GM23338 (cell line): Measurements from ENCODE around the gene RNF151. TPM values are rescaled to one million over a fixed set of nuclear protein-coding genes. Genes with fewer than 3 reads are reported as not detected.
A peak's percentile ranks its signal among the peaks of the same experiment; 100 is the strongest.

Experiments used
- ATAC-seq: fragments of 200-7000 bp; cut with Tn5 transposase; 3 replicates; pipeline ENCODE4 v1.9.1; 2020
- DNase-seq: peaks from one replicate; pipeline ENCODE4 v3.0.0-alpha.2; 2015; ENCODE audit warnings: low spot score
- H2AFZ ChIP-seq: fragments of 200-600 bp; sonication (generic); 2 replicates; pipeline ENCODE4 v1.8.0; 2016; ENCODE audit warnings: antibody characterized with exemption, mild to moderate bottlenecking, moderate library complexity
- H3F3A ChIP-seq: fragments of 200-600 bp; sonication (generic); replicated peaks from 2 replicates; pipeline ENCODE4 v1.8.0; 2017; ENCODE audit warnings: antibody characterized with exemption, mixed run types, low read depth
- H3K27ac ChIP-seq: fragments of 200-600 bp; sonication (generic); 2 replicates; pipeline ENCODE4 v1.6.1; 2016; ENCODE audit warnings: low read depth
- H3K27me3 ChIP-seq: fragments of 200-600 bp; sonication (generic); 2 replicates; pipeline ENCODE4 v1.8.0; 2016; ENCODE audit warnings: mild to moderate bottlenecking, mixed run types, moderate library complexity; ENCODE audit not compliant: insufficient read depth
- H3K36me3 ChIP-seq: fragments of 200-600 bp; sonication (generic); 2 replicates; pipeline ENCODE4 v1.8.0; 2016; ENCODE audit warnings: mild to moderate bottlenecking; ENCODE audit not compliant: insufficient read depth
- H3K4me1 ChIP-seq: fragments of 200-600 bp; sonication (generic); 2 replicates; pipeline ENCODE4 v1.8.0; 2016; ENCODE audit warnings: mild to moderate bottlenecking, moderate library complexity; ENCODE audit not compliant: insufficient read depth
- H3K4me2 ChIP-seq: fragments of 200-600 bp; sonication (generic); 2 replicates; pipeline ENCODE4 v1.7.1; 2017; ENCODE audit warnings: mixed run types
- H3K4me3 ChIP-seq: fragments of 200-600 bp; sonication (generic); 2 replicates; pipeline ENCODE4 v1.6.1; 2016; ENCODE audit warnings: mixed run types
- H3K79me2 ChIP-seq: fragments of 200-600 bp; sonication (generic); replicated peaks from 2 replicates; pipeline ENCODE4 v1.8.0; 2017; ENCODE audit warnings: mild to moderate bottlenecking; ENCODE audit not compliant: insufficient read depth
- H3K9me2 ChIP-seq: fragments of 200-600 bp; sonication (generic); 2 replicates; pipeline ENCODE4 v1.8.0; 2017; ENCODE audit not compliant: insufficient read depth
- H4K20me1 ChIP-seq: fragments of 200-600 bp; sonication (generic); replicated peaks from 2 replicates; pipeline ENCODE4 v1.8.0; 2017; ENCODE audit warnings: mild to moderate bottlenecking; ENCODE audit not compliant: insufficient read depth
- H3K27ac Mint-ChIP-seq: 2 replicates; pipeline ENCODE4 v1.8.0; 2020; ENCODE audit warnings: inconsistent platforms, mild to moderate bottlenecking, moderate library complexity, mixed read lengths
- H3K27me3 Mint-ChIP-seq: 3 replicates; pipeline ENCODE4 v1.8.0; 2022; ENCODE audit warnings: low read depth, mild to moderate bottlenecking, moderate library complexity, mixed read lengths, inconsistent platforms; ENCODE audit not compliant: insufficient read depth, poor library complexity
- H3K36me3 Mint-ChIP-seq: 3 replicates; pipeline ENCODE4 v1.8.0; 2021; ENCODE audit warnings: low read depth, mild to moderate bottlenecking, inconsistent platforms, moderate library complexity, mixed read lengths
- H3K4me1 Mint-ChIP-seq: 3 replicates; pipeline ENCODE4 v1.8.0; 2020; ENCODE audit warnings: mild to moderate bottlenecking, inconsistent platforms, mixed read lengths
- H3K4me3 Mint-ChIP-seq: 3 replicates; pipeline ENCODE4 v1.8.0; 2021; ENCODE audit warnings: moderate library complexity, mild to moderate bottlenecking, inconsistent platforms, mixed read lengths
- H3K9me3 Mint-ChIP-seq: 3 replicates; pipeline ENCODE4 v1.8.0; 2020; ENCODE audit warnings: moderate library complexity, mild to moderate bottlenecking, inconsistent platforms, mixed read lengths
- ETS1 ChIP-seq: IDR thresholded peaks from 2 replicates; pipeline ENCODE4 v1.6.1; 2016; ENCODE audit warnings: antibody characterized with exemption
- EZH2phosphoT487 ChIP-seq: fragments of 200-600 bp; sonication (generic); IDR thresholded peaks from one replicate; pipeline ENCODE4 v1.8.1; 2018; ENCODE audit warnings: antibody characterized with exemption; ENCODE audit not compliant: unreplicated experiment
- POLR2AphosphoS5 ChIP-seq: IDR thresholded peaks from 2 replicates; pipeline ENCODE4 v1.6.1; 2016; ENCODE audit warnings: antibody characterized with exemption, low read depth
- ZNF462 ChIP-seq: fragments of 250-450 bp; sonication (Bioruptor Pico); IDR thresholded peaks from 2 replicates; pipeline ENCODE4 v1.5.0; 2020; ENCODE audit warnings: mild to moderate bottlenecking, moderate library complexity
- polyA plus RNA-seq: library from polyadenylated mRNA; unstranded; fragments of >200 nt; fragmentation: Nextera tagmentation; extraction: Ambion mirVana; gene quantifications from 2 replicates; pipeline ENCODE4 v1.2.1, GENCODE V29; 2016
- total RNA-seq: library from RNA; depleted of rRNA; stranded (reverse); fragments of >200 nt; shearing (Covaris generic); gene quantifications from 2 replicates; pipeline ENCODE4 v1.2.3, GENCODE V29; 2014

RNF151 gene
- total and polyA plus RNA-seq, 2 experiments from 2014 or later = not detected

- H3K4me3 ChIP-seq = peak overlapping the region; percentile 68
These were observed 11.9 kb downstream of the RNF151 start for GRCh38 chr16:1978476-1979120.

GRCh38 chr16:1979271-1980029, 12.8 kb downstream of the RNF151 start:
- peak overlapping the region; percentile 89 for H3K4me2 ChIP-seq
- H2AFZ ChIP-seq = 0 out of 2 replicates have a peak overlapping the region, but pooled peaks have one; percentile 18
- peaks cover 16% of the 10 kb centered on the region for H3K4me1 ChIP-seq
- H3K27ac Mint-ChIP-seq = no peak overlapping the region
- no peaks in the 10 kb centered on the region; the same call in none of the 2 replicates for H4K20me1 ChIP-seq
- H3F3A ChIP-seq = peaks cover 25% of the 10 kb centered on the region
- peaks cover 19% of the 10 kb centered on the region for H3K4me1 Mint-ChIP-seq
- H3K27me3 ChIP-seq = peaks cover 36% of the 10 kb centered on the region
- no peaks in the 10 kb centered on the region for H3K79me2 ChIP-seq
- H3K4me3 Mint-ChIP-seq = peak overlapping the region; percentile 68
- H3K27ac ChIP-seq = no peak overlapping the region
- no peaks in the 10 kb centered on the region for H3K36me3 ChIP-seq
- H3K4me3 ChIP-seq = peak overlapping the region; percentile 68
- DNase-seq (peak; percentile 78), ATAC-seq (peak; percentile 48)
- H3K9me3 Mint-ChIP-seq = no peaks in the 10 kb centered on the region
- peak; percentile 11; the same call in 1 of the 2 replicates for TF ChIP-seq ETS1
- TF ChIP-seq POLR2AphosphoS5 = peak; percentile 84
- TF ChIP-seq ZNF462 (CRISPR knock-in tag) = no peak
- peaks cover 42% of the 10 kb centered on the region for H3K27me3 Mint-ChIP-seq
- H3K9me2 ChIP-seq = no peaks in the 10 kb centered on the region
- H3K36me3 Mint-ChIP-seq = peaks cover 11% of the 10 kb centered on the region; the same call in 2 of the 3 replicates

More at GRCh38 chr16:1978476-1979120, 11.9 kb downstream of the RNF151 start:
- no peaks in the 10 kb centered on the region for H3K36me3 ChIP-seq
- H3K27me3 ChIP-seq = peaks cover 36% of the 10 kb centered on the region
- no peaks in the 10 kb centered on the region for H3K9me2 ChIP-seq
- TF ChIP-seq POLR2AphosphoS5 (no peak), EZH2phosphoT487 (no peak)
- H3K27ac ChIP-seq = no peak overlapping the region
- H4K20me1 ChIP-seq = no peaks in the 10 kb centered on the region; the same call in none of the 2 replicates
- H3K27me3 Mint-ChIP-seq = peaks cover 44% of the 10 kb centered on the region
- H3K4me2 ChIP-seq = peak overlapping the region; percentile 89
- H3K79me2 ChIP-seq = peaks cover 2% of the 10 kb centered on the region
- peaks cover 19% of the 10 kb centered on the region for H3K4me1 Mint-ChIP-seq
- peaks cover 11% of the 10 kb centered on the region; the same call in 2 of the 3 replicates for H3K36me3 Mint-ChIP-seq
- H3K27ac Mint-ChIP-seq = no peak overlapping the region
- peaks cover 23% of the 10 kb centered on the region for H3F3A ChIP-seq
- peak; percentile 10 for ATAC-seq
- no peaks in the 10 kb centered on the region for H3K9me3 Mint-ChIP-seq
- no peak overlapping the region for H2AFZ ChIP-seq
- H3K4me3 Mint-ChIP-seq = peak overlapping the region; percentile 38; the same call in 2 of the 3 replicates
- peak; percentile 59 for DNase-seq
- H3K4me1 ChIP-seq = peaks cover 16% of the 10 kb centered on the region
